Osteocyte (in vitro differentiated cells): Measurements from ENCODE around the gene RETREG2. TPM values are rescaled to one million over a fixed set of nuclear protein-coding genes. Genes with fewer than 3 reads are reported as not detected.
A peak's percentile ranks its signal among the peaks of the same experiment; 100 is the strongest.

Experiments used
- DNase-seq: peaks from one replicate; pipeline ENCODE4 v3.0.0; 2021; ENCODE audit warnings: mixed read lengths; ENCODE audit not compliant: unreplicated experiment; ENCODE audit errors: extremely low spot score
- H3K27ac Mint-ChIP-seq: one replicate; pipeline ENCODE4 v1.8.0; 2021; ENCODE audit warnings: mild to moderate bottlenecking, mixed read lengths; ENCODE audit not compliant: unreplicated experiment
- H3K27me3 Mint-ChIP-seq: one replicate; pipeline ENCODE4 v1.8.0; 2021; ENCODE audit warnings: mixed read lengths; ENCODE audit not compliant: unreplicated experiment
- H3K36me3 Mint-ChIP-seq: one replicate; pipeline ENCODE4 v1.8.0; 2021; ENCODE audit warnings: mixed read lengths; ENCODE audit not compliant: unreplicated experiment
- H3K4me1 Mint-ChIP-seq: one replicate; pipeline ENCODE4 v1.8.0; 2021; ENCODE audit warnings: mixed read lengths; ENCODE audit not compliant: unreplicated experiment
- H3K4me3 Mint-ChIP-seq: one replicate; pipeline ENCODE4 v1.8.0; 2021; ENCODE audit warnings: mild to moderate bottlenecking, moderate library complexity, mixed read lengths; ENCODE audit not compliant: unreplicated experiment
- H3K9me3 Mint-ChIP-seq: one replicate; pipeline ENCODE4 v1.8.0; 2021; ENCODE audit warnings: mixed read lengths; ENCODE audit not compliant: unreplicated experiment
- CTCF ChIP-seq: fragments of 200-600 bp; sonication (generic); IDR thresholded peaks from 2 replicates; pipeline ENCODE4 v1.5.0; 2021; ENCODE audit warnings: antibody characterized with exemption, mild to moderate bottlenecking, moderate library complexity
- long read RNA-seq: library from polyadenylated mRNA; unstranded; transcript quantifications from one replicate; pipeline ENCODE4 v2.0.0, GENCODE V29; 2021
- total RNA-seq: library from RNA; stranded (reverse); gene quantifications from 2 replicates; pipeline ENCODE4 v1.2.1, GENCODE V29; 2021

Gene RETREG2
- total RNA-seq = 101 and 110 TPM in 2 replicates
- long read RNA-seq, partial matches to known transcripts = 2 of 16 reads
- long read RNA-seq, other reads (novel, unspliced or antisense) = 14 of 16 reads

- H3K9me3 Mint-ChIP-seq = no peaks in the 10 kb centered on the region
- H3K4me3 Mint-ChIP-seq = peak within 1 kb of the TSS; percentile 89
- peaks cover 24% of the 10 kb centered on the region for H3K4me1 Mint-ChIP-seq
- H3K27me3 Mint-ChIP-seq = no peaks in the 10 kb centered on the region
- peaks cover 25% of the 10 kb centered on the region for H3K36me3 Mint-ChIP-seq
- DNase-seq = peak; percentile 94
- peak; percentile 46 for TF ChIP-seq CTCF
- peak within 1 kb of the TSS; percentile 100 for H3K27ac Mint-ChIP-seq
Observed at GRCh38 chr2:219177552-219178376, at the start of gene RETREG2. TSS of gene RETREG2 (plus strand) at chr2:219178275. CDS start at chr2:219178353, 78 bp downstream.

GRCh38 chr2:219128396-219128795, 49.7 kb upstream of the RETREG2 start:
- peaks cover 14% of the 10 kb centered on the region for H3K36me3 Mint-ChIP-seq
- H3K9me3 Mint-ChIP-seq = no peaks in the 10 kb centered on the region
- H3K4me1 Mint-ChIP-seq = peaks cover 16% of the 10 kb centered on the region
- no peak overlapping the region for H3K27ac Mint-ChIP-seq
- no peak for TF ChIP-seq CTCF
- no peak for DNase-seq
- no peak overlapping the region for H3K4me3 Mint-ChIP-seq
- no peaks in the 10 kb centered on the region for H3K27me3 Mint-ChIP-seq

GRCh38 chr2:219129589-219129988, 48.5 kb upstream of the RETREG2 start:
- H3K27ac Mint-ChIP-seq = no peak overlapping the region
- H3K4me3 Mint-ChIP-seq = no peak overlapping the region
- peaks cover 15% of the 10 kb centered on the region for H3K36me3 Mint-ChIP-seq
- no peak for DNase-seq
- TF ChIP-seq CTCF = no peak
- no peaks in the 10 kb centered on the region for H3K27me3 Mint-ChIP-seq
- H3K4me1 Mint-ChIP-seq = peaks cover 12% of the 10 kb centered on the region
- H3K9me3 Mint-ChIP-seq = no peaks in the 10 kb centered on the region

GRCh38 chr2:219131327-219131726, 46.7 kb upstream of the RETREG2 start:
- Mint-ChIP-seq H3K36me3 (peaks cover 15% of the 10 kb centered on the region), H3K9me3 (no peaks in the 10 kb centered on the region), H3K4me3 (no peak overlapping the region), H3K27me3 (no peaks in the 10 kb centered on the region), H3K4me1 (peaks cover 6% of the 10 kb centered on the region), H3K27ac (no peak overlapping the region)
- DNase-seq = no peak
- no peak for TF ChIP-seq CTCF

- no peak overlapping the region for H3K27ac Mint-ChIP-seq
- H3K4me1 Mint-ChIP-seq = peaks cover 2% of the 10 kb centered on the region
- no peaks in the 10 kb centered on the region for H3K27me3 Mint-ChIP-seq
- no peak for DNase-seq
- H3K4me3 Mint-ChIP-seq = no peak overlapping the region
- TF ChIP-seq CTCF = no peak
- H3K9me3 Mint-ChIP-seq = no peaks in the 10 kb centered on the region
- peaks cover 15% of the 10 kb centered on the region for H3K36me3 Mint-ChIP-seq
Observed at GRCh38 chr2:219131744-219132143, 46.3 kb upstream of the RETREG2 start.
